K562 (cell line): ENCODE data around the gene MPC2. TPM values are rescaled to one million over a fixed set of nuclear protein-coding genes. Genes with fewer than 3 reads are reported as not detected.

Experiments
- BHLHE40 ChIP-seq: IDR thresholded peaks from 2 replicates; pipeline ENCODE4 v1.6.1; 2011; ENCODE audit warnings: low read length, improper control_type of control experiment
- DLX4 ChIP-seq: fragments of 250-450 bp; sonication (Bioruptor Pico); IDR thresholded peaks from 2 replicates; pipeline ENCODE4 v1.6.1; 2021; ENCODE audit warnings: mild to moderate bottlenecking
- EP400 ChIP-seq: fragments of 450-650 bp; IDR thresholded peaks from 2 replicates; pipeline ENCODE4 v1.6.1; 2017; ENCODE audit warnings: antibody characterized with exemption, mild to moderate bottlenecking, moderate library complexity
- FIP1L1 ChIP-seq: fragments of 200-400 bp; formaldehyde crosslinking; IDR thresholded peaks from 2 replicates; pipeline ENCODE4 v1.6.1; 2018; ENCODE audit warnings: mild to moderate bottlenecking, low read depth, low read length; ENCODE audit not compliant: poor library complexity, severe bottlenecking
- HNRNPH1 ChIP-seq: fragments of 200-400 bp; formaldehyde crosslinking; optimal IDR thresholded peaks from 2 replicates; pipeline ENCODE3; 2017; ENCODE audit warnings: low read depth, mild to moderate bottlenecking, low read length, moderate library complexity
- HNRNPLL ChIP-seq: fragments of 200-400 bp; formaldehyde crosslinking; IDR thresholded peaks from 2 replicates; pipeline ENCODE4 v1.6.1; 2017; ENCODE audit warnings: low read length, low read depth, mild to moderate bottlenecking; ENCODE audit not compliant: poor library complexity, severe bottlenecking
- NCOA2 ChIP-seq, 2 experiments: fragments of 450-650 bp; IDR thresholded peaks; 2 replicates each; pipeline ENCODE4 v1.6.1; 2018; ENCODE audit warnings: mild to moderate bottlenecking in 2 of 2, moderate library complexity in 1 of 2; ENCODE audit not compliant: partially characterized antibody in 2 of 2
- NR3C1 ChIP-seq: sonication (generic); formaldehyde crosslinking; IDR thresholded peaks from 2 replicates; pipeline ENCODE4 v1.8.1; 2022; ENCODE audit warnings: missing genetic modification reagents
- NUFIP1 ChIP-seq: fragments of 450-650 bp; IDR thresholded peaks from 2 replicates; pipeline ENCODE4 v1.6.1; 2018; ENCODE audit not compliant: partially characterized antibody
- POLR2A ChIP-seq: fragments of 450-650 bp; conservative IDR thresholded peaks from 2 replicates; pipeline ENCODE4 v1.6.1; 2016
- PYGO2 ChIP-seq: fragments of 450-650 bp; IDR thresholded peaks from 2 replicates; pipeline ENCODE4 v1.6.1; 2016; ENCODE audit warnings: mild to moderate bottlenecking, missing genetic modification characterization, moderate library complexity, missing compliant biosample characterization
- RUNX1 ChIP-seq: sonication (generic); IDR thresholded peaks from 2 replicates; pipeline ENCODE4 v1.6.1; 2016; ENCODE audit warnings: antibody characterized with exemption, low read depth
- TRIM25 ChIP-seq: fragments of 450-650 bp; IDR thresholded peaks from 2 replicates; pipeline ENCODE4 v1.7.0; 2016; ENCODE audit warnings: borderline replicate concordance
- polyA plus RNA-seq, 8 experiments: library from polyadenylated mRNA; depleted of rRNA in 4 of 8; stranded (reverse) in 5 of 8; unstranded in 3 of 8; fragments of >200 nt; fragmentation: Nextera tagmentation in 2 of 8; fragmentation: Illumina TruSeq in 1 of 8; extraction: Ambion mirVana in 2 of 8; extraction: Trizol in 1 of 8; gene quantifications; 2 replicates each; pipeline versions ENCODE4 v1.2.1 to v1.2.3, GENCODE V29; 2011 to 2014; ENCODE audit warnings: inconsistent platforms in 1 of 8, missing spikeins in 1 of 8
- total RNA-seq, 7 experiments: library from RNA; depleted of rRNA in 6 of 7; stranded (reverse); fragments of >200 nt in 6 of 7; fragmentation: Illumina TruSeq in 2 of 7; extraction: Trizol in 2 of 7; gene quantifications; 2 replicates each; pipeline versions ENCODE4 v1.2.1 to v1.2.3, GENCODE V29; 2011 to 2021; ENCODE audit warnings: low replicate concordance in 1 of 7
- TF ChIP-seq, protein P1 (sequence below): sonication (generic); formaldehyde crosslinking; IDR thresholded peaks from 2 replicates; pipeline ENCODE4 v1.8.1; 2023; ENCODE audit warnings: mild to moderate bottlenecking, missing genetic modification reagents
- TF ChIP-seq, protein P2 (sequence below): IDR thresholded peaks from 3 replicates; pipeline ENCODE4 v1.6.1; 2011; ENCODE audit warnings: borderline replicate concordance, mild to moderate bottlenecking, moderate library complexity; ENCODE audit not compliant: insufficient read length; ENCODE audit errors: extremely low read depth
- TF ChIP-seq, protein P3 (sequence below): fragments of 450-650 bp; formaldehyde crosslinking; IDR thresholded peaks from 2 replicates; pipeline ENCODE4 v1.4.0; 2022; ENCODE audit warnings: mild to moderate bottlenecking, moderate library complexity
- TF ChIP-seq, protein P4 (sequence below): sonication (generic); formaldehyde crosslinking; IDR thresholded peaks from 2 replicates; pipeline ENCODE4 v1.8.0; 2022; ENCODE audit warnings: mild to moderate bottlenecking, missing genetic modification reagents
- TF ChIP-seq, protein P5 (sequence below), 2 experiments: IDR thresholded peaks; 2 replicates each; pipeline ENCODE4 v1.6.1; 2012; ENCODE audit warnings: improper control_type of control experiment in 2 of 2, low read depth in 2 of 2, low read length in 2 of 2, borderline replicate concordance in 1 of 2

MPC2 gene
- total and polyA plus RNA-seq, 9 of the 15 experiments (the other 6 are each of a cell fraction or from before 2014, with no cell fraction given), result 70.7 to 179 (median 144) TPM

GRCh38 chr1:167937709-167938010 lies 788 bp upstream of the MPC2 start (continued):
- TF ChIP-seq TRIM25 (peak; percentile 65; the same call in 1 of the 2 replicates), EP400 (no peak), HNRNPH1 (no peak), POLR2A (no peak; the same call in 1 of the 2 replicates), FIP1L1 (no peak), PYGO2 (no peak), RUNX1 (no peak), DLX4 (no peak), BHLHE40 (no peak), NCOA2 (IDR thresholded peaks at IDR 0.05; ENCODE audit: partially characterized antibody in 2 of 2) (no peak), HNRNPLL (no peak), NUFIP1 (no peak), NR3C1 (CRISPR knock-in tag) (no peak)
- TF ChIP-seq, protein P1, sequence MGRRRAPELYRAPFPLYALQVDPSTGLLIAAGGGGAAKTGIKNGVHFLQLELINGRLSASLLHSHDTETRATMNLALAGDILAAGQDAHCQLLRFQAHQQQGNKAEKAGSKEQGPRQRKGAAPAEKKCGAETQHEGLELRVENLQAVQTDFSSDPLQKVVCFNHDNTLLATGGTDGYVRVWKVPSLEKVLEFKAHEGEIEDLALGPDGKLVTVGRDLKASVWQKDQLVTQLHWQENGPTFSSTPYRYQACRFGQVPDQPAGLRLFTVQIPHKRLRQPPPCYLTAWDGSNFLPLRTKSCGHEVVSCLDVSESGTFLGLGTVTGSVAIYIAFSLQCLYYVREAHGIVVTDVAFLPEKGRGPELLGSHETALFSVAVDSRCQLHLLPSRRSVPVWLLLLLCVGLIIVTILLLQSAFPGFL (CRISPR knock-in tag), result no peak
- TF ChIP-seq, protein P2, sequence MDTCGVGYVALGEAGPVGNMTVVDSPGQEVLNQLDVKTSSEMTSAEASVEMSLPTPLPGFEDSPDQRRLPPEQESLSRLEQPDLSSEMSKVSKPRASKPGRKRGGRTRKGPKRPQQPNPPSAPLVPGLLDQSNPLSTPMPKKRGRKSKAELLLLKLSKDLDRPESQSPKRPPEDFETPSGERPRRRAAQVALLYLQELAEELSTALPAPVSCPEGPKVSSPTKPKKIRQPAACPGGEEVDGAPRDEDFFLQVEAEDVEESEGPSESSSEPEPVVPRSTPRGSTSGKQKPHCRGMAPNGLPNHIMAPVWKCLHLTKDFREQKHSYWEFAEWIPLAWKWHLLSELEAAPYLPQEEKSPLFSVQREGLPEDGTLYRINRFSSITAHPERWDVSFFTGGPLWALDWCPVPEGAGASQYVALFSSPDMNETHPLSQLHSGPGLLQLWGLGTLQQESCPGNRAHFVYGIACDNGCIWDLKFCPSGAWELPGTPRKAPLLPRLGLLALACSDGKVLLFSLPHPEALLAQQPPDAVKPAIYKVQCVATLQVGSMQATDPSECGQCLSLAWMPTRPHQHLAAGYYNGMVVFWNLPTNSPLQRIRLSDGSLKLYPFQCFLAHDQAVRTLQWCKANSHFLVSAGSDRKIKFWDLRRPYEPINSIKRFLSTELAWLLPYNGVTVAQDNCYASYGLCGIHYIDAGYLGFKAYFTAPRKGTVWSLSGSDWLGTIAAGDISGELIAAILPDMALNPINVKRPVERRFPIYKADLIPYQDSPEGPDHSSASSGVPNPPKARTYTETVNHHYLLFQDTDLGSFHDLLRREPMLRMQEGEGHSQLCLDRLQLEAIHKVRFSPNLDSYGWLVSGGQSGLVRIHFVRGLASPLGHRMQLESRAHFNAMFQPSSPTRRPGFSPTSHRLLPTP, result no peak
- TF ChIP-seq, protein P3, sequence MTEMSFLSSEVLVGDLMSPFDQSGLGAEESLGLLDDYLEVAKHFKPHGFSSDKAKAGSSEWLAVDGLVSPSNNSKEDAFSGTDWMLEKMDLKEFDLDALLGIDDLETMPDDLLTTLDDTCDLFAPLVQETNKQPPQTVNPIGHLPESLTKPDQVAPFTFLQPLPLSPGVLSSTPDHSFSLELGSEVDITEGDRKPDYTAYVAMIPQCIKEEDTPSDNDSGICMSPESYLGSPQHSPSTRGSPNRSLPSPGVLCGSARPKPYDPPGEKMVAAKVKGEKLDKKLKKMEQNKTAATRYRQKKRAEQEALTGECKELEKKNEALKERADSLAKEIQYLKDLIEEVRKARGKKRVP (CRISPR knock-in tag), result no peak
- TF ChIP-seq, protein P4, sequence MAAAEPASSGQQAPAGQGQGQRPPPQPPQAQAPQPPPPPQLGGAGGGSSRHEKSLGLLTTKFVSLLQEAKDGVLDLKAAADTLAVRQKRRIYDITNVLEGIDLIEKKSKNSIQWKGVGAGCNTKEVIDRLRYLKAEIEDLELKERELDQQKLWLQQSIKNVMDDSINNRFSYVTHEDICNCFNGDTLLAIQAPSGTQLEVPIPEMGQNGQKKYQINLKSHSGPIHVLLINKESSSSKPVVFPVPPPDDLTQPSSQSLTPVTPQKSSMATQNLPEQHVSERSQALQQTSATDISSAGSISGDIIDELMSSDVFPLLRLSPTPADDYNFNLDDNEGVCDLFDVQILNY (CRISPR knock-in tag), result no peak
- TF ChIP-seq, protein P5, sequence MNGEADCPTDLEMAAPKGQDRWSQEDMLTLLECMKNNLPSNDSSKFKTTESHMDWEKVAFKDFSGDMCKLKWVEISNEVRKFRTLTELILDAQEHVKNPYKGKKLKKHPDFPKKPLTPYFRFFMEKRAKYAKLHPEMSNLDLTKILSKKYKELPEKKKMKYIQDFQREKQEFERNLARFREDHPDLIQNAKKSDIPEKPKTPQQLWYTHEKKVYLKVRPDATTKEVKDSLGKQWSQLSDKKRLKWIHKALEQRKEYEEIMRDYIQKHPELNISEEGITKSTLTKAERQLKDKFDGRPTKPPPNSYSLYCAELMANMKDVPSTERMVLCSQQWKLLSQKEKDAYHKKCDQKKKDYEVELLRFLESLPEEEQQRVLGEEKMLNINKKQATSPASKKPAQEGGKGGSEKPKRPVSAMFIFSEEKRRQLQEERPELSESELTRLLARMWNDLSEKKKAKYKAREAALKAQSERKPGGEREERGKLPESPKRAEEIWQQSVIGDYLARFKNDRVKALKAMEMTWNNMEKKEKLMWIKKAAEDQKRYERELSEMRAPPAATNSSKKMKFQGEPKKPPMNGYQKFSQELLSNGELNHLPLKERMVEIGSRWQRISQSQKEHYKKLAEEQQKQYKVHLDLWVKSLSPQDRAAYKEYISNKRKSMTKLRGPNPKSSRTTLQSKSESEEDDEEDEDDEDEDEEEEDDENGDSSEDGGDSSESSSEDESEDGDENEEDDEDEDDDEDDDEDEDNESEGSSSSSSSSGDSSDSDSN (IDR thresholded peaks at IDR 0.05; ENCODE audit: borderline replicate concordance in 1 of 2, low read depth in 2 of 2, low read length in 2 of 2), result no peak
